Ovary (tissue), 9 donors: Measurements from ENCODE around the gene CA10. TPM values are rescaled to one million over a fixed set of nuclear protein-coding genes. Genes with fewer than 3 reads are reported as not detected.

ENCODE experiments used
- DNase-seq, 5 donors: peaks; one replicate each; pipeline ENCODE4 v3.0.0-alpha.2; 2019 to 2020
- H3K27ac ChIP-seq, 2 donors: fragments of 200-600 bp; one replicate each; pipeline versions ENCODE4 v1.5.1 to v1.8.0; 2019 to 2022
- H3K27me3 ChIP-seq: fragments of 200-600 bp; one replicate; pipeline ENCODE4 v1.8.0; 2022
- H3K36me3 ChIP-seq: fragments of 200-600 bp; sonication (generic); one replicate; pipeline ENCODE4 v1.5.1; 2019
- H3K4me1 ChIP-seq: one replicate; pipeline ENCODE4 v1.8.1; 2013; ENCODE audit warnings: mild to moderate bottlenecking, moderate library complexity; ENCODE audit not compliant: insufficient read depth
- H3K4me3 ChIP-seq: fragments of 200-600 bp; sonication (generic); one replicate; pipeline ENCODE4 v1.5.1; 2017
- H3K9me3 ChIP-seq, 2 donors: fragments of 200-600 bp in 1 of 2; sonication (generic) in 1 of 2; one replicate each; pipeline versions ENCODE4 v1.5.1 to v1.8.1; 2013 to 2019; ENCODE audit warnings: mild to moderate bottlenecking in 1 of 2, moderate library complexity in 1 of 2
- CTCF ChIP-seq, 3 donors: fragments of 450-650 bp in 2 of 3; fragments of 200-600 bp in 1 of 3; IDR thresholded peaks; one replicate each; pipeline versions ENCODE4 v1.5.1 to v1.8.0; 2016 to 2022; ENCODE audit warnings: antibody characterized with exemption in 3 of 3, mild to moderate bottlenecking in 1 of 3
- EP300 ChIP-seq: sonication (generic); formaldehyde crosslinking; IDR thresholded peaks from one replicate; pipeline ENCODE4 v1.6.1; 2017; ENCODE audit warnings: antibody characterized with exemption
- POLR2A ChIP-seq: fragments of 450-650 bp; IDR thresholded peaks from one replicate; pipeline ENCODE4 v1.6.1; 2017; ENCODE audit warnings: antibody characterized with exemption, mild to moderate bottlenecking, moderate library complexity
- WGBS, 3 donors: extraction: QIAGEN DNeasy Blood & Tissue Kit in 1 of 3; methylation state at CpG; one replicate each; pipeline versions ENCODE4 v1.1.5 to v1.1.7; 2013 to 2017; 5-methylcytosine and 5-hydroxymethylcytosine counted together
- intact Hi-C, 4 donors: fragments of 100-400 bp; cut with DNase I; formaldehyde crosslinking; loops; one replicate each; pipeline versions ENCODE4 v1.11.0 to v1.15.1; 2022 to 2023
- polyA plus RNA-seq, 2 donors: library from polyadenylated mRNA; stranded (reverse); fragments of 200-250 nt in 1 of 2; fragments of 350-450 nt in 1 of 2; fragmentation: Illumina TruSeq in 1 of 2; extraction: RNeasy Lipid Tissue Mini Kit (QIAGEN cat#74804) in 1 of 2; gene quantifications; one replicate each; pipeline ENCODE4 v1.2.3, GENCODE V29; 2013 to 2014
- total RNA-seq, 7 donors: library from RNA; depleted of rRNA in 2 of 7; stranded (reverse); fragments of >200 nt in 2 of 7; fragmentation: NEBNext Ultra II Directional in 3 of 7; extraction: Animal tissue kit (Norgen Biotek cat#: 25700) in 3 of 7; gene quantifications; one replicate each; pipeline versions ENCODE4 v1.1.0 to v1.2.4, GENCODE V29; 2016 to 2023
- donor health status: DM: no; HTN: no; CAD: no; lungs with moderate emphysema.
- donor health status: DM: no; HTN: no; CAD: no.
- donor health status: Bipolar disorder and iron deficiency.
- donor health status: DM: yes; HTN: yes; CAD: no.
- donor health status: DM: no; HTN: no; CAD: no.
- donor health status: DM: yes; HTN: yes; CAD: no.

Gene CA10
- total and polyA plus RNA-seq, 9 donors = 0.34 to 4.3 (median 1.2) TPM; not detected in 2

GRCh38 chr17:51685287-51685909 is 473.1 kb downstream of the CA10 start:
- WGBS, 3 donors = 59 to 89% (median 82%) methylated on average over 2 of the region's 2 CpGs

GRCh38 chr17:51684214-51684613 is 474.3 kb downstream of the CA10 start:
- Histone ChIP-seq H3K9me3 (no peaks in the 10 kb centered on the region), H3K27me3 (no peaks in the 10 kb centered on the region), H3K4me1 (no peaks in the 10 kb centered on the region), H3K36me3 (no peaks in the 10 kb centered on the region), H3K27ac (no peak overlapping the region), H3K4me3 (no peak overlapping the region)
- intact Hi-C loops = no loop called here
- WGBS, 3 donors = 64 to 80% (median 69%) methylated on average over 5 of the region's 5 CpGs
- DNase-seq = no peak
- TF ChIP-seq CTCF (IDR thresholded peaks at IDR 0.05) (no peak), EP300 (no peak), POLR2A (no peak)

More at GRCh38 chr17:51685287-51685909, 473.1 kb downstream of the CA10 start:
- Histone ChIP-seq H3K27ac (no peak overlapping the region), H3K4me3 (no peak overlapping the region), H3K4me1 (no peaks in the 10 kb centered on the region), H3K27me3 (no peaks in the 10 kb centered on the region), H3K9me3 (no peaks in the 10 kb centered on the region), H3K36me3 (no peaks in the 10 kb centered on the region)
- intact Hi-C loops = no loop called here
- TF ChIP-seq CTCF (IDR thresholded peaks at IDR 0.05) (no peak), POLR2A (no peak), EP300 (no peak)
- no peak for DNase-seq

GRCh38 chr17:51683291-51683690 is 475.2 kb downstream of the CA10 start:
- no peaks in the 10 kb centered on the region for H3K4me1 ChIP-seq
- intact Hi-C loops = no loop called here
- no peak overlapping the region for H3K4me3 ChIP-seq
- no peaks in the 10 kb centered on the region for H3K27me3 ChIP-seq
- no peak for TF ChIP-seq CTCF (IDR thresholded peaks at IDR 0.05)
- TF ChIP-seq POLR2A = no peak
- no peak for TF ChIP-seq EP300
- WGBS, 3 donors = 88 to 91% (median 89%) methylated on average over 10 of the region's 10 CpGs
- DNase-seq = no peak
- no peak overlapping the region for H3K27ac ChIP-seq
- no peaks in the 10 kb centered on the region for H3K9me3 ChIP-seq
- H3K36me3 ChIP-seq = no peaks in the 10 kb centered on the region

GRCh38 chr17:51682115-51682514 is 476.4 kb downstream of the CA10 start:
- Histone ChIP-seq H3K9me3 (no peaks in the 10 kb centered on the region), H3K4me1 (no peaks in the 10 kb centered on the region), H3K4me3 (no peak overlapping the region), H3K36me3 (no peaks in the 10 kb centered on the region), H3K27ac (no peak overlapping the region), H3K27me3 (no peaks in the 10 kb centered on the region)
- intact Hi-C loops = no loop called here
- TF ChIP-seq CTCF (IDR thresholded peaks at IDR 0.05) (no peak), EP300 (no peak), POLR2A (no peak)
- 43 to 64% (median 52%) methylated on average over 5 of the region's 5 CpGs for WGBS, 3 donors
- no peak for DNase-seq
